COR-L47 (cell line): ENCODE data around the gene ANKEF1.

Experiments used
- DNase-seq: peaks from one replicate; lab custom pipeline; 2025; lab: John Stamatoyannopoulos, UW

The ANKEF1 gene

DNA sequence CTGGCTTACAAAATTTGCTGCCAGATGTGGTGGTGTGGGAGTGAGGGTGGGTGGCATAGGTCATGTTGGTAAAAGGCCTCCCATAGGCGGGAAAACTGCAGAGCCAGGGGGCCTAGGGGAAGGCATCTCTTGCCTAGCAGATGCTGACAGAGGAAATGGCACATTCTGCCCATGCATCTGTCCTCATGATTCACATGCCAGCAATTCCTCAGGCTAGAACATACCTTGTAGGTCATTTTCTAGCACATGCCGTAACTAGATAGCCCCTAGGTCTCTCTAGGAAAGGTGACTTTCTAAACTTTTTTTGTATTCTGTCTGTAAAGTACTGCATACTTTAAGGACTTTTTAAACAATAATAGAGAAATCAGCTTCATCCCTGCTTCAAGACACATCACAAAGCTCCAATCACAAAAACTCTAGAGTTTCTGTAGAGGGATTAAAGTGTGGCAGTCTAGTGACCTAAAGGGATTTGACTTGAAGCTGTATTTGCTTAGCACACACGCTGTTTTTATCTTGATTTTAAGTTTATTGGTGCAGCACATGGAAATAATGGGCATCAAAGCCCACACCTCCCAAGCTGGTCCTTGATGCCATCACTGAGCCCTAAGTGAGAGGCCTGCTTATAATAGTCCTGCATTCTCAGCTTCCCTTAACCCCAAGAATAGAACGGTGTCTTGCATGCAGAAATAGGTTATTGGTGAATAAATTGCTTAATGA, 55.2 kb downstream of the ANKEF1 start:
- no peak for DNase-seq

DNA sequence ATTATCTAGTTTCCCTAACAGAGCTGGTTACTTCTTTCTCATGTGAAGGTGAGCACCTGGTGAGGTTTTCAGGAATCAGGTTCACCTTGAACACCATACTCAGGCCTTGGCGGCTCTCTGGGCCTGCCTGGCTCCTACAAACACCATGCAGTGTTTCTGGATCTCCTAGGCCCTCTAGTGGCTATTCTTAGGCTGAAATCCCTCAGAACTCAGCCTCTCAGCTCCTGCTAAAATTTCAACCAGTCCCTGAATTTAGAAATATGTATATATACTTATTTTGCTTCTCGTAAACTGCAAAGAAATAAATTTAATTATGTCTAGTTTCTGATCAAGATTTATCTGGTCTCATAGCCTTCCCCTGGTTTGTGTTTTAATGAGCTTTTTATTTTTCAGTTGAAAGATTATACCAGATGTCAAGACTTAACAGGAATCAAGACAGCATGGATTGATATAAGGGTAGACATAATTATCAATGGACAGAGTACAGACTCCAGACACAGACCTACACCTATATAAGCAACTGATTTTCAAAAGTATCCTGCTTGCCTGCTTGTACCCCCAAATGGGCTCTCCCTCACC, 55.9 kb downstream of the ANKEF1 start:
- DNase-seq, result peak; percentile 55

DNA sequence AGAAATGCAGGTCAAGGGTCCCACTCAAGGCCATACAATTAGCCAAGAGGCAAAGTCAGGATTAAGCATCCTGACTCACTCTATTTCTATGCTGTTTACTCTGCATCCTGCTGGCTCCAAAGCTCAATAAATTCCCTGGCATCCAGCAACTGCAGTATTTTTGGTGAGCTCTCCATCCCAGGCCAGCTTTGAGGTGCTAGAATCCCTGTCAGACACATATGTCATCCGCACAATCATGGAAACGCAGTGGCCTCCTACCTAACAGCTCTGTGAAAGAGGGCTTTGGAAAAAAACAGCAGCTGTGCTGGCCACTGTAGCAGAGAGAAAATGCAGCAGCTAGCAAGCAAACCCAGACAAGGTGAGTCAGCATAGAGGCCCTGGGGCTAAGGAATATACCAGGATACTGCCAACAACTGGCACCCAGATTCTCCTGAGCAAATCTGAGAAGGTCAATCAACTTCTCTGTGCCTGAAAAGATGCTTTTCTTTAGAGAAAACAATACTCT, 58.4 kb downstream of the ANKEF1 start:
- DNase-seq, result no peak

DNA sequence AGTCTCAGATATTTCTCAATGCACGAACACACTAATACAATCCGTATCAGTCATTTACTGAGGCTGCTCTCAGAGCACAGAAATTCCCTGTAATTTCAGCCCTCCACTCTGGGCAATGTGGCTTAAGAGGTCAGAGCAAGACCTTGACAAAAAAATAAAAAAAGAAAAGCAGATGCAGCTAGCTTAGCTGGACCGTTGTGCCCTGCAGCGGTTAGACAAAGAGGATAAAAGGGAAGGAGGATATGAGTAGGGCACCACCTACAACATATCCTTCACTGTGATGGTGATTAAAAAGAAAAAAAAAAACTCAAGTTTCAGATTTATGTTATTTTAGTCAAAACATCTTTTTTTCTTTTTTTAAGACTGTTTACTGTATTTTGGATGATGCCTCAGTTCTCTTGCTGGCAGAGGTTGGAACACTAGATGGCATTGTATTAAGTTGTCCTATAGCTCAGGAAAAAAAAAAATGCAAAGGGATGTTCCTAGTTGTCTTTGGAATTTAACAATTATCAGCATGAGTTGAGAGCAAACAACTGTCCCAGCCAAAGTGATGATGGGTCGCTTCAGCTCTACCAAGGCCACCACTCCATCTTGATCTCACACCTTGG, 59.9 kb downstream of the ANKEF1 start:
- no peak for DNase-seq

DNA sequence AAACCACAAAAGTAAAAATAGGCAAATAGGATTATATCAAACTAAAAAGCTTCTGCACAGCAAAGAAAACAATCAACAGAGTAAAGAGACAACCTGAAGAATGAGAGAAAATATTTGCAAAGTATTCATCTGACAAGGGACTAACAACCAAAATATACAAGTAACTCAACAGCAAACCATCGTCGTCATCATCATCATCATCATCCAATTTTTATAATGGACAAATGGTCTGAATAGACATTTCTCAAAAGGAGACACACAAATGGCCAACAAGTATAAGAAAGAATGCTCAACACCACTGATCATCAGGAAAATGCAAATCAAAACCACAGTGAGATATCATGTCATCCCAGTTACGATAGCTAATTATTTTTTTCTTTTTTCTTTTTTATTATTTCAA, 62.0 kb downstream of the ANKEF1 start:
- no peak for DNase-seq

DNA sequence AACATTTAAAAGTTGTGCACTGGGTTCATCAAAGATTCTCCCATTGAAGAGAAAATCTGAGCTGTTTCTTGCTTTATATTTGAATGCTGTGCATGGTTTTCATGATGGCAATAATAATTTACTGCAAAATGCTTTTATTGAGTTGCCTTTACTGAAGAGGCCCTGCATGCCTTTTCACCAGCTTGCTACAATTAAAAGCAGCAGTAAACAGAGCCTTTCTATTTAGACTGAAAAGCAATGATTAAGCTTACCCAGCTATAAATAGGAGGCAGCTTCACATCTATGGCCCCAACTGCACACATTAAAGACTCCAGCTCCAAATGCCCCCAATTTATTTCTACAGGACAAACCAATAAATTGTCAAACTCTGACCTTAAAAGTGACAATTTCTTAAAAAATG, 70.3 kb downstream of the ANKEF1 start:
- peak; percentile 74 for DNase-seq
